K562 (cell line): ENCODE data around the gene AMZ1. TPM values are rescaled to one million over a fixed set of nuclear protein-coding genes. Genes with fewer than 3 reads are reported as not detected.

Source experiments
- ATAC-seq: fragments of 200-7000 bp; cut with Tn5 transposase; 3 replicates; pipeline ENCODE4 v1.9.1; 2020; ENCODE audit warnings: moderate library complexity
- BruUV-seq: library from RNA; stranded (reverse); fragments of 400-500 nt; replicated peaks from 2 replicates; lab custom pipeline; 2021; lab: Mats Ljungman, UMichigan
- CTCF ChIA-PET: fragments of 300-600 bp; formaldehyde crosslinking; extraction: SDS; loops from one replicate; lab custom pipeline; 2021; ENCODE audit warnings: low intra/inter-chr PET ratio; lab: Yijun Ruan, JAX
- POLR2A ChIA-PET: fragments of 300-600, 350-650 bp; sonication (Branson Sonifier 250); formaldehyde crosslinking; extraction: SDS; loops from one replicate; lab custom pipeline; 2021; ENCODE audit warnings: antibody characterized with exemption, inconsistent platforms; lab: Yijun Ruan, JAX
- DNase-seq, 4 experiments: peaks; one replicate each; pipeline versions ENCODE4 v3.0.0 to v3.0.0-alpha.2; 2011 to 2018; ENCODE audit warnings: low spot score in 3 of 4, mixed read lengths in 3 of 4; ENCODE audit errors: extremely low read depth in 1 of 4
- FAIRE-seq: peaks from 2 replicates; lab custom pipeline; 2011; peaks lifted over from hg19 to GRCh38; lab: Jason Lieb, UNC
- H2AFZ ChIP-seq: 2 replicates; pipeline ENCODE4 v1.6.0; 2011; ENCODE audit warnings: low read depth, low read length, control low read depth, inconsistent platforms
- H3K27ac ChIP-seq: fragments of 200-600 bp; 3 replicates; pipeline ENCODE4 v1.8.0; 2011; ENCODE audit warnings: low read depth, mild to moderate bottlenecking, control low read depth, inconsistent platforms, low read length, moderate library complexity, mixed read lengths; ENCODE audit errors: extremely low read depth
- H3K27me3 ChIP-seq, 2 experiments: fragments of 300-600 bp in 1 of 2; 2 replicates in 1 of 2; 3 replicates in 1 of 2; pipeline versions ENCODE4 v1.6.0 to v1.8.0; 2011; ENCODE audit warnings: inconsistent platforms in 2 of 2, low read length in 2 of 2, mild to moderate bottlenecking in 1 of 2, mixed read lengths in 1 of 2, moderate library complexity in 1 of 2; ENCODE audit not compliant: control insufficient read depth in 2 of 2, insufficient read depth in 2 of 2
- H3K36me3 ChIP-seq: fragments of 300-600 bp; 3 replicates; pipeline ENCODE4 v1.8.0; 2011; ENCODE audit warnings: mild to moderate bottlenecking, low read length, inconsistent platforms; ENCODE audit not compliant: control insufficient read depth, insufficient read depth
- H3K4me1 ChIP-seq, 2 experiments: fragments of 200-600 bp in 1 of 2; replicated peaks in 1 of 2; 2 replicates in 1 of 2; 3 replicates in 1 of 2; pipeline versions ENCODE4 v1.5.1 to v1.8.0; 2011; ENCODE audit warnings: inconsistent platforms in 2 of 2, low read length in 2 of 2, mild to moderate bottlenecking in 1 of 2, mixed read lengths in 1 of 2, moderate library complexity in 1 of 2; ENCODE audit not compliant: control insufficient read depth in 2 of 2, insufficient read depth in 2 of 2
- H3K4me2 ChIP-seq: 2 replicates; pipeline ENCODE4 v1.6.1; 2011; ENCODE audit warnings: low read length, control low read depth, inconsistent platforms, mixed read lengths; ENCODE audit not compliant: insufficient read depth
- H3K4me3 ChIP-seq: fragments of 200-600 bp; sonication (generic), shearing (Covaris generic); 2 replicates; pipeline ENCODE4 v1.5.1; 2016; ENCODE audit warnings: control low read depth, inconsistent platforms
- H3K79me2 ChIP-seq: fragments of 200-600 bp; 3 replicates; pipeline ENCODE4 v1.8.0; 2011; ENCODE audit warnings: low read length, inconsistent platforms; ENCODE audit not compliant: control insufficient read depth, insufficient read depth
- H3K9ac ChIP-seq, 2 experiments: 2 replicates each; pipeline versions ENCODE4 v1.6.0 to v1.6.1; 2011; ENCODE audit warnings: low read depth in 2 of 2, low read length in 2 of 2, control low read depth in 1 of 2, inconsistent platforms in 1 of 2, mild to moderate bottlenecking in 1 of 2, mixed read lengths in 1 of 2; ENCODE audit not compliant: insufficient read depth in 1 of 2
- H3K9me1 ChIP-seq: one replicate; pipeline ENCODE4 v1.6.0; 2011; ENCODE audit warnings: inconsistent platforms, mild to moderate bottlenecking, low read length, moderate library complexity; ENCODE audit not compliant: control insufficient read depth, insufficient read depth
- H3K9me3 ChIP-seq: replicated peaks from 2 replicates; pipeline ENCODE4 v1.5.1; 2011; ENCODE audit warnings: low read depth, low read length, inconsistent platforms; ENCODE audit not compliant: control insufficient read depth, insufficient read depth
- H4K20me1 ChIP-seq: replicated peaks from 2 replicates; pipeline ENCODE4 v1.6.1; 2011; ENCODE audit warnings: low read length, inconsistent platforms, mixed read lengths; ENCODE audit not compliant: control insufficient read depth, insufficient read depth
- FOXJ2 ChIP-seq: fragments of 200-800 bp; sonication (Bioruptor generic); IDR thresholded peaks from 2 replicates; pipeline ENCODE4 v1.6.1; 2016; ENCODE audit warnings: missing genetic modification characterization, missing compliant biosample characterization
- NFIX ChIP-seq: fragments of 250-450 bp; sonication (Bioruptor Pico); IDR thresholded peaks from 2 replicates; pipeline ENCODE4 v1.4.0; 2020; ENCODE audit warnings: low read depth, mild to moderate bottlenecking, moderate library complexity
- NR3C1 ChIP-seq: sonication (generic); formaldehyde crosslinking; IDR thresholded peaks from 2 replicates; pipeline ENCODE4 v1.8.1; 2022; ENCODE audit warnings: missing genetic modification reagents
- PHF21A ChIP-seq: fragments of 450-650 bp; IDR thresholded peaks from 2 replicates; pipeline ENCODE4 v1.6.1; 2017; ENCODE audit warnings: low read depth, borderline replicate concordance
- SMAD3 ChIP-seq: fragments of 450-650 bp; formaldehyde crosslinking; conservative IDR thresholded peaks from 2 replicates; pipeline ENCODE4 v1.4.0; 2020; ENCODE audit warnings: mild to moderate bottlenecking
- ZNF253 ChIP-seq: fragments of 250-450 bp; sonication (Bioruptor Pico); conservative IDR thresholded peaks from 2 replicates; pipeline ENCODE4 v1.6.1; 2021; ENCODE audit warnings: mild to moderate bottlenecking
- WGBS: fragments of 100-300 bp; shearing (Covaris generic); methylation state at CpG from one replicate; pipeline ENCODE4 v1.1.6; 2016; ENCODE audit warnings: low coverage, mixed read lengths; ENCODE audit not compliant: insufficient coverage; ENCODE audit errors: missing lambda C conversion rate; 5-methylcytosine and 5-hydroxymethylcytosine counted together
- in situ Hi-C: fragments of 300-500 bp; cut with MboI; formaldehyde crosslinking; loops from 4 replicates; pipeline ENCODE4 v1.15.0; 2018; ENCODE audit warnings: inconsistent platforms, mixed read lengths
- intact Hi-C: fragments of 100-400 bp; cut with micrococcal nuclease; formaldehyde crosslinking; loops from 2 replicates; pipeline ENCODE4 v1.14.2; 2022
- polyA plus RNA-seq, 8 experiments: library from polyadenylated mRNA; depleted of rRNA in 4 of 8; stranded (reverse) in 5 of 8; unstranded in 3 of 8; fragments of >200 nt; fragmentation: Nextera tagmentation in 2 of 8; fragmentation: Illumina TruSeq in 1 of 8; extraction: Ambion mirVana in 2 of 8; extraction: Trizol in 1 of 8; gene quantifications; 2 replicates each; pipeline versions ENCODE4 v1.2.1 to v1.2.3, GENCODE V29; 2011 to 2014; ENCODE audit warnings: inconsistent platforms in 1 of 8, missing spikeins in 1 of 8
- total RNA-seq, 7 experiments: library from RNA; depleted of rRNA in 6 of 7; stranded (reverse); fragments of >200 nt in 6 of 7; fragmentation: Illumina TruSeq in 2 of 7; extraction: Trizol in 2 of 7; gene quantifications; 2 replicates each; pipeline versions ENCODE4 v1.2.1 to v1.2.3, GENCODE V29; 2011 to 2021; ENCODE audit warnings: low replicate concordance in 1 of 7
- TF ChIP-seq, protein P1 (sequence below), 2 experiments: fragments of 450-650 bp in 1 of 2; IDR thresholded peaks; 2 replicates each; pipeline ENCODE4 v1.6.1; 2011 to 2017; ENCODE audit warnings: low read depth in 2 of 2, antibody characterized with exemption in 1 of 2, borderline replicate concordance in 1 of 2, low read length in 1 of 2, mild to moderate bottlenecking in 1 of 2, mixed read lengths in 1 of 2; ENCODE audit not compliant: control insufficient read depth in 1 of 2
- TF ChIP-seq, protein P2 (sequence below): fragments of 200-800 bp; sonication (Bioruptor generic); IDR thresholded peaks from 2 replicates; pipeline ENCODE4 v1.6.1; 2017; ENCODE audit warnings: missing genetic modification characterization, missing compliant biosample characterization

Gene AMZ1
- total and polyA plus RNA-seq, 9 of the 15 experiments (the other 6 are each of a cell fraction or from before 2014, with no cell fraction given) = not detected

DNA sequence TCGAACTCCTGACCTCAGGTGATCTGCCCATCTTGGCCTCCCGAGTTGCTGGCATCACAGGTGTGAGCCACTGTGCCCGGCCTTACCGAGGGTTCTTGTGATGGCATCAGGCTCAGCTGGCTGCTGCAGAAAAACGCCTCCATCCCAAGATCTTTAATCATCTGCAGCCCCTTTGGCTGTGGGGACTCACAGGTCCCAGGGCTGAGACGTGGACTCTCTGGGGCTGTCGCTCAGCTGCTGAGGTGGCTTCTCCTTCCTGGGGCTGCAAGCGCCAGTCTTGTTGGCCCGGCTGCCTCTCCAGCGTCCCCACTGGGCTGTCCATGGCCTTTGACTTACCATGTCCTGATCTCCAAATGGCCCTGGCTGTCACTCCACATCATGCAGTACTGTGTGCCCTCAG, 20.0 kb downstream of the AMZ1 start:
- 32% methylated on average over 10 of the region's 10 CpGs for WGBS
- Histone ChIP-seq H3K9me1 (no peaks in the 10 kb centered on the region), H3K27me3 (peaks cover 5 to 21% of the 10 kb centered on the region in 2 experiments; a peak in 3 of 5 replicates), H3K9me3 (no peaks in the 10 kb centered on the region), H3K27ac (no peak overlapping the region), H3K36me3 (no peaks in the 10 kb centered on the region), H4K20me1 (0 out of 2 replicates have a peak, but pooled peaks cover 3% of the 10 kb centered on the region), H3K4me3 (no peak overlapping the region), H3K4me1 (peaks cover 0 to 36% of the 10 kb centered on the region in 2 experiments; a peak in 3 of 5 replicates), H3K4me2 (no peak overlapping the region), H3K9ac (no peak overlapping the region; a peak in 1 of 4 replicates), H3K79me2 (no peaks in the 10 kb centered on the region), H2AFZ (no peak overlapping the region)
- CTCF ChIA-PET = no interaction called here
- ATAC-seq (no peak), DNase-seq (no peak), FAIRE-seq (no peak)
- no peak for TF ChIP-seq SMAD3 (CRISPR knock-in tag)
- TF ChIP-seq FOXJ2 (tag) = no peak
- TF ChIP-seq ZNF253 = no peak
- POLR2A ChIA-PET = interaction anchor here (1.5 kb wide), 1 partner anchor 9 kb away, joined by 4 read pairs; no protein-coding TSS in a partner anchor
- BruUV-seq = no TSS peak
- intact Hi-C loops = no loop called here
- in situ Hi-C loops = no loop called here

DNA sequence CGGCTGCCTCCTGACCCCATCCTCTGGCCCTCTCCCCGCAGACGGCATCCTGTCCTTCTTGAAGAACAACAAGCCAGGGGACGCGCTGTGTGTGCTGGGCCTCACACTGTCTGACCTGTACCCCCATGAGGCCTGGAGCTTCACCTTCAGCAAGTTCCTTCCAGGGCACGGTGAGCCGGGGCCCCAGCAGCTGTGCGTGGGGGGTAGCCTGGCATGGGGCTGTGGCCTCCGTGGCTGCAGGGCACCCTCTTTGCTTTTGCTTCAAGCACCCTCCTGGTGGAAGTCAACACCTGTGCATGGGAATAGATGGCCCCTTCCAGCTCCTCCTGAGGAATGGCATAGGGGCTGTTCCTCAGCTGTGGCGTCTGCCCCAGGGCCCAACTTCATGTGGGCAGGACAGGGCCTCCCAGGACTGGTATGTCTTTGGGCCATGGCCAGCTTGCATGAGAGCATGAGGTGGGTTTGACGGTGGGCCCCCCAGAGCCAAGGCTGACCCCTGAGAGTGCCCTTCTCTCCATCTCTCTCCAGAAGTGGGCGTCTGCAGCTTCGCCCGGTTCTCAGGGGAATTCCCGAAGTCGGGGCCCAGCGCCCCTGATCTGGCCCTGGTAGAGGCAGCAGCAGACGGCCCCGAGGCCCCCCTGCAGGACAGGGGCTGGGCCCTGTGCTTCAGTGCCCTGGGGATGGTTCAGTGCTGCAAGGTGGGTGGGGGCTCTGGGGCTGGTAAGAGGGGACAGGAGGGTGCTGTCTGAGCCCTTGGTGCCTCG, 20.7 kb downstream of the AMZ1 start:
- H3K4me3 ChIP-seq = no peak overlapping the region
- WGBS = 21% methylated on average over 19 of the region's 20 CpGs
- H3K79me2 ChIP-seq = no peaks in the 10 kb centered on the region
- ATAC-seq = no peak
- no peaks in the 10 kb centered on the region for H3K36me3 ChIP-seq
- FAIRE-seq = no peak
- H3K9ac ChIP-seq = no peak overlapping the region
- H4K20me1 ChIP-seq = 0 out of 2 replicates have a peak, but pooled peaks cover 3% of the 10 kb centered on the region
- CTCF ChIA-PET = interaction anchor here (1.8 to 2.1 kb wide), 2 partner anchors 38 to 257 kb away, joined by 7 to 8 read pairs; no protein-coding TSS in a partner anchor
- no peak for DNase-seq
- no peaks in the 10 kb centered on the region for H3K9me3 ChIP-seq
- no peak overlapping the region for H2AFZ ChIP-seq
- H3K27me3 ChIP-seq = peaks cover 2 to 21% of the 10 kb centered on the region in 2 experiments; a peak in 3 of 5 replicates
- POLR2A ChIA-PET = interaction anchor here (0.6 to 1.5 kb wide), 5 partner anchors 8 to 166 kb away, joined by 3 to 4 read pairs (median 3); no protein-coding TSS in a partner anchor
- no peak overlapping the region for H3K4me2 ChIP-seq
- intact Hi-C loops (loop anchor here (1.0 kb wide), 1 partner anchor 37 kb away; no protein-coding TSS in a partner anchor), in situ Hi-C loops (no loop called here)
- H3K27ac ChIP-seq = no peak overlapping the region
- no TSS peak for BruUV-seq
- peaks cover 0 to 42% of the 10 kb centered on the region in 2 experiments; a peak in 3 of 5 replicates for H3K4me1 ChIP-seq
- H3K9me1 ChIP-seq = no peaks in the 10 kb centered on the region
- TF ChIP-seq NR3C1 (CRISPR knock-in tag) (no peak), PHF21A (no peak), NFIX (CRISPR knock-in tag) (no peak)
- TF ChIP-seq, protein P1, sequence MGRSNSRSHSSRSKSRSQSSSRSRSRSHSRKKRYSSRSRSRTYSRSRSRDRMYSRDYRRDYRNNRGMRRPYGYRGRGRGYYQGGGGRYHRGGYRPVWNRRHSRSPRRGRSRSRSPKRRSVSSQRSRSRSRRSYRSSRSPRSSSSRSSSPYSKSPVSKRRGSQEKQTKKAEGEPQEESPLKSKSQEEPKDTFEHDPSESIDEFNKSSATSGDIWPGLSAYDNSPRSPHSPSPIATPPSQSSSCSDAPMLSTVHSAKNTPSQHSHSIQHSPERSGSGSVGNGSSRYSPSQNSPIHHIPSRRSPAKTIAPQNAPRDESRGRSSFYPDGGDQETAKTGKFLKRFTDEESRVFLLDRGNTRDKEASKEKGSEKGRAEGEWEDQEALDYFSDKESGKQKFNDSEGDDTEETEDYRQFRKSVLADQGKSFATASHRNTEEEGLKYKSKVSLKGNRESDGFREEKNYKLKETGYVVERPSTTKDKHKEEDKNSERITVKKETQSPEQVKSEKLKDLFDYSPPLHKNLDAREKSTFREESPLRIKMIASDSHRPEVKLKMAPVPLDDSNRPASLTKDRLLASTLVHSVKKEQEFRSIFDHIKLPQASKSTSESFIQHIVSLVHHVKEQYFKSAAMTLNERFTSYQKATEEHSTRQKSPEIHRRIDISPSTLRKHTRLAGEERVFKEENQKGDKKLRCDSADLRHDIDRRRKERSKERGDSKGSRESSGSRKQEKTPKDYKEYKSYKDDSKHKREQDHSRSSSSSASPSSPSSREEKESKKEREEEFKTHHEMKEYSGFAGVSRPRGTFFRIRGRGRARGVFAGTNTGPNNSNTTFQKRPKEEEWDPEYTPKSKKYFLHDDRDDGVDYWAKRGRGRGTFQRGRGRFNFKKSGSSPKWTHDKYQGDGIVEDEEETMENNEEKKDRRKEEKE (IDR thresholded peaks at IDR 0.05; ENCODE audit: borderline replicate concordance in 1 of 2, control insufficient read depth in 1 of 2, low read depth in 2 of 2, low read length in 1 of 2) = no peak
- TF ChIP-seq, protein P2, sequence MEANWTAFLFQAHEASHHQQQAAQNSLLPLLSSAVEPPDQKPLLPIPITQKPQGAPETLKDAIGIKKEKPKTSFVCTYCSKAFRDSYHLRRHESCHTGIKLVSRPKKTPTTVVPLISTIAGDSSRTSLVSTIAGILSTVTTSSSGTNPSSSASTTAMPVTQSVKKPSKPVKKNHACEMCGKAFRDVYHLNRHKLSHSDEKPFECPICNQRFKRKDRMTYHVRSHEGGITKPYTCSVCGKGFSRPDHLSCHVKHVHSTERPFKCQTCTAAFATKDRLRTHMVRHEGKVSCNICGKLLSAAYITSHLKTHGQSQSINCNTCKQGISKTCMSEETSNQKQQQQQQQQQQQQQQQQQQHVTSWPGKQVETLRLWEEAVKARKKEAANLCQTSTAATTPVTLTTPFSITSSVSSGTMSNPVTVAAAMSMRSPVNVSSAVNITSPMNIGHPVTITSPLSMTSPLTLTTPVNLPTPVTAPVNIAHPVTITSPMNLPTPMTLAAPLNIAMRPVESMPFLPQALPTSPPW = no peak
